Pons (tissue), 1 donor: ENCODE data around the gene RPS23.

ENCODE experiments used
- DNase-seq: peaks from one replicate; pipeline ENCODE4 v3.0.0-alpha.2; 2016; ENCODE audit warnings: low spot score

RPS23 gene

DNA sequence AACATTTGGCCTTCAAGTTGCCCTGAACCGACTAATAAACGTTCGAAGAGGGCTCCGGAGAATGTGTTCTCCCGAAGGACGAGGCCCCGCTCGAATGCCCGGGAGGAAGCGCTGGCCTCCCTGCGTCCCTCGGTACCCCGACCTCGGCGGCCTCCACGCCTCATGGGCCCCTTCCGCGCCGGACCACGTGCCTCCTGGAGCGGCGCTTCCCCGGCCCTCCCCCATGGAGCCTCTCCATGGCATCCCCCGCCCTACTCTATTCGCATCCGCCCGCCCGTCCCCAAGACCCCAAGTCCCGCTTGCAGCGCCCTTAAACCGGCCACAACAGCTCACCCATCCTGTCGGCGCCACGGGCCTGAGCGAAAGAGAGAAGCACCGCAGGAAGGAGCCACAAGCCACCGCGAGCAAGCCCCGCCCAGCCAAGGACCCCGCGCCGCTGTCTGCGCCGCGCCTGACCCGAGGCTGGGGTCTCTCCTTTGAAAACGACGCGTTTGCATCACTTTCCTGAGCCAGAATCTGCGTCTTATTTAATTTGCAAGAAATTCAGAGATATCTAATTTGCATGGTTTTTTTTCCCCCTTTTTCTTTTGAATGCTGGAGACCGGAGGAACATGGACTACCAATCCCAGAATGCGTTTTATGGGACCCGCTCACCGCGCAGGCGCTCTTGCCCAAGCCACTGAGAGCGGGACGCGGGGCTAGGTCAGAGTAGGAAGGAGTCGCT is at the start of gene RPS23:
TSS of gene RPS23 (minus strand) at position 368 of the 724 bp plus-strand sequence. CDS start at position 337, 31 bp downstream.
- peak; percentile 95 for DNase-seq

DNA sequence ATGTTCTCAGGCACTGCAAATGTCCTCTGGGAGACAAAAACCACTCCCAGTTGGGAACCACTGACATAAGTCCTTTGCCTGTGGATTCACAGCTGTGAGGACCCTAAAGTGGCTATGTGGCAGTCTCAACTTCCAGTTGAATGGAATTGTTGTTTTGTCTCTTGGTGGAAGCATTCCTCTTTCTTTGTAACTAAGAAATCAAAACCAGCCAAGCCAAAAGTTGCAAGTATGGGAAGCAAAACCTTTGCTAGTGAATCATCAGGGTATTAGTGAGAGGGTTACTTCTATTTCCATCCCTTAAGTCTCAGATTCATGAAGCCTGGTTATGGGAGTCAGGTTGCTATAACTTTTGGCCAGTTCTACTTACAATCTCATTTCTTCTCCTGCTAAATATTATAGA is 49.8 kb upstream of the RPS23 start:
- no peak for DNase-seq

DNA sequence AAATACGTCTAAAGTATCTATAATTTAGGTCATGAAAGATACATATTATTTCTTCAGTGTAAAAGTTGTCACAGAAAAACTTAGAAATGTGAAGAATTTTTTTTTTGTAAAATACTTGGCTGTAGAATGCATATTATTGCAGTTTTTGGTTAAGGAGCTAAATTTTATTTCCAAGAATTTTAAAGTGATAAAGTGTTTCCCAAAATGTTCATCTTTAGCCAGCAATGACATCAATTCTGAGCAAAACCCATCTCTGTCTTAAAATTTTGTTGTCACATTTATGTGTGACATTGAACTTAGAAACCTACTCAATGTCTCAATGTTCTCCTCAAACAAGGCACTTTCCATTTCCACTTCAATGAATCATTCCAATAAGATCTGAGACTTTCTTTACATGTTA is 47.8 kb upstream of the RPS23 start:
- DNase-seq, result no peak

DNA sequence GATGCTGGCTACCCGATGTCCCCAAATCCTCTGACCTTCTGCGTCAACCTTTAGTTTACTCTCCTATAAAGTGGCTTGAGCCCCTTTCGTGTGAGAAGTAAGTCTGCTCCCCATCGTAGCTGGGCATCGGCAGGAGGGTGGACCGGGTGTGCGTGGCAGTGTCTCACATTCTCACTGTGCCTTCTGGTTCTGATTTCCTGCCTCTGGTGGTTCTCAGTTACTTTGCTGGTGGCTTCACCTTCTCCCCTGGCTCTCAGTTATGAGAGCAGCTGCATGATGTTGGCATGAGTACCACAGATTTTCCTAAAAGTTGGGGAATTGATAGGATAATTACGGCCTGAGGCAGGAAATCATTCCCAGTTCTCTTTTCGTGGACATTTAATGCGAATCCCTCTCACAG is 47.0 kb upstream of the RPS23 start:
- DNase-seq, result no peak

DNA sequence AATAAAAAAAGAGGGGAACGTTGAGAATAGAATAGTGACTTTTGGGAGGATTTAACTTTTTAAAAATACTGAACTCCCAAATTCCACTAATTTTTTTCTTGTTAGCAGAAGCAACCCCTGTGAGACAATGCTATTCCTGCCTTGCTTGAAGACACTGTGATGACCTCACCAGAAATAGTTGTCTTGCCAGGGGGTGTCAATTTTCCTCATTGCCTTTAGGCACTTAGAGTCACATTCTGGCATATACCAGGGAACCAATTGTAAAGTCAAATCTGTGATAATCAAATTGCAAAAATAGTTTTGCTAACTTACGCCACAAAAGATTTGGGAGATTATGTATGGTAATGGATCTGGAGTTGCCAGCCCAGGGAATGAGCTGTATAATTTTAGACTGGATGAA is 42.8 kb upstream of the RPS23 start:
- DNase-seq, result no peak

DNA sequence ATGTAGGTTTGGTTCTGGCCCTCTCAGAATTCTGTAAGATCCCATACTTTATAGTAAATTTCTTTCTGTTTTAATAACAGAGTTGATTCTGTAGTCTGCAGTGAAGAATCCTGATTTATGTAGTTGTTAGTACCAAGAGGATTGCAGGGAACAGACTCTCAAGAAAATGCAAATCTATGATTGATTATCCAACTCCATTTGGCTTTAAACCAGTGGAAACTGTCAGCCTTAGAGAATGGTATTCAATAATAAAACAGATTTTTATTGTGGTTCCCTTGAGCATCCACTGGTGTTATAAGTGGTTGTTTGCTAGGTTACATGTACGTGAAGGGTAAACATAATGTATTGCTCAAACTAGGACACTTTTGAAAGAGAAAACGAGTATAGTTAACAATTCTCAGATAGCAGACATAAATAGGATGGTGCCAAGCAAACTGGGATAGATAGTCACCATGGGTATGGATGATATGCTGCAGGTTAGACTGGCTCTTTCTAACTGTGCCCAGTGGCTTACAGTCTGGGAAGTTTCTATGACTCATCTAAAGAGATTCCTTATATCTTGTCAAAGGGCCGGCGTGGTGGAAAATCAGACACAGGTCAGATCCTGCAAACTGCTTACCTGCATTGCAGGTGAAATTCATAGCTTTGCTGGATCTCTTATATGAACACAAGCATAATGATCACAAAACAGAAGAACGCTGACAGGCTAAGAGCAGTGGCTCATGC is 41.7 kb upstream of the RPS23 start:
- DNase-seq, result no peak

DNA sequence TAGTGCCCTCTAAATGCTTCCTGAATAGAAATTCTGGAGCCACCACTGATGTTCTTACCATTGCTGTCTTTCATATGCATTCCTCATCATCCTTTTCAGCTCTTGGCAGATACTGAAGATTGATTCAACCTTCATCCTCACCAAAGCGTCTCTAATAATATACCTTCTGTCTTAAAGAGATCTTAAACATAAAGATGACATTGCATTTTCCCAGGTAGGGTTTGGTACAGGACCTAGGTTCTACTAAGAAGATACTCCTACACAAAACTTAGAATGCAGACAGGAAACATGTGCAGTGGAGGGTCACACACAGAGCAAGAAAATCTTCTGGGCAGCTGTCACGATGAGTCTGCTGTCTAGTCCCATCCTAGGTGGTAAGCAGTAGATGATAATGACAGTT is 41.0 kb upstream of the RPS23 start:
- DNase-seq, result no peak

DNA sequence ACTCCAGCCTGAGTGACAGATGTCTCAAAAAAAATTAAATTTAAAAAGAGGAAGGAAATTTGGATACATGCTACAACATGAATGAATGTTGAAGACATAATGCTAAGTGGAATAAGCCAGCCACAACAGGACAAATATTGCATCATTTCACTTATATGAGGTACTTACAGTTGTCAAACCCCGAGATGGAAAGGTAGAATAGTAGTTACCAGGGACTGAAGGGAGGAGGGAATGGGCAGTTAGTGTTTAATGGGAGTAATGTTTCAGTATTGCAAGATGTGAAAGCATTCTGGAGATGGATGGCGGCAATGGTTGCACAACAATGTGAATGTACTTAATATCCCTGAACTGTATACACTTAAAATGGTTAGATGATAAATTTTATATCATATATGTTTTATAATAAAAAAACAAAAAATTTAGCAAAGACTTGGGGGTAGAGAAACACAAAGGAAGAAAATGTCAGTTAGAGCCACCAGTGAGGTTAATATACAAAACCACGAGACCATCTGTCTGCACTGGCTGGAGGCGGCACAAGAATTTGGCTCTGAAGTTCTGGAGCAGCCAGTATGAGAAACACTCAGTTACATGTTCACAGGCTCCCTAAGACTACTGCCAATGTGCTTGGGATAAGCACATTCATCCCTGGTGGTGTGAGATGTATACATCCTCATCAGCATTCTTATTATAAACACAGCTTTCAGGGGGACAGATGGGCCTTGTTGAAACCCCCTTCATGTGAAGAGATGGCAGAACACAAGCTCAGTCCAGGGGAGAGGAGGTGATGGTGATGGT is 37.0 kb upstream of the RPS23 start:
- no peak for DNase-seq

DNA sequence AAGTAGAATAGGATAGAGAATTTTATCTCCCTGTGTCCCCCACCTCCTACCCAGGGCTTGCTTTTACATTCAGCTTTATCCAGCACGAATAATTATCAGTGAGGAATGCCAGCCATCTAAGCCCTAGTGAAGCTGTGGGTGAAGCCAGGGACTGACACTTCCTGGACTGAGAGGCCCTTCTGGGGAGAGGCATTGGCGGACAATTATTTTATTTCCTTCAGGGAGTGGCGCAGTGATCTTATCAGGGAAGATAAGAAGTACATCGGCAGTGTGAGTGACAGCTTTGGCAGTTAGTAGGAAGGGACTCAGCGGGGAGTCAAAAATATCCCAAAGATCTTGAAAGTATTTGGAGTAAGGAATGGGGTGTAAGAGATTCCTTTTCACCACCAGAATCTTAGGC is 34.9 kb upstream of the RPS23 start:
- no peak for DNase-seq

DNA sequence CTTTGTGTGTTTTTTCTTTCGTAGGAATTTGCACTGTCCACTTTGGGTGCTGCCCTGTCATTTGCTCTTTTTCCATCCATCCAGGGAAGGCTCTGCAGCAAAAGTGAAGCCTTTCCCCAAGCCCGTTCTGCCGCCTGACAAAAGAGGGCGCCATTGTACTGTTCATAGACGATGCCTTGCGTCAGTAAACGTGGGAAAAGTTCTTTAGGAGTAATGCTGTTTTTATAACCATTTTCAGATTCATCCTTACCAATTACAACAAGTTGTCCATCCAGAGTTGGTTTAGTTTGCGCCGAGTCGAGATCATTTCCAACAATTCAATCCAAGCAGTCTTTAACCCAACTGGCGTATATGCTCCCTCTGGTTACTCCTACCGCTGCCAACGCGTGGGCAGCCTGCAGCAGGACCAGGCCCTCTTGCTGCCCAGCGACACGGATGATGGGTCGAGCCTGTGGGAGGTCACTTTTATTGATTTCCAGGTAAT is 34.3 kb upstream of the RPS23 start:
- peak; percentile 79 for DNase-seq

DNA sequence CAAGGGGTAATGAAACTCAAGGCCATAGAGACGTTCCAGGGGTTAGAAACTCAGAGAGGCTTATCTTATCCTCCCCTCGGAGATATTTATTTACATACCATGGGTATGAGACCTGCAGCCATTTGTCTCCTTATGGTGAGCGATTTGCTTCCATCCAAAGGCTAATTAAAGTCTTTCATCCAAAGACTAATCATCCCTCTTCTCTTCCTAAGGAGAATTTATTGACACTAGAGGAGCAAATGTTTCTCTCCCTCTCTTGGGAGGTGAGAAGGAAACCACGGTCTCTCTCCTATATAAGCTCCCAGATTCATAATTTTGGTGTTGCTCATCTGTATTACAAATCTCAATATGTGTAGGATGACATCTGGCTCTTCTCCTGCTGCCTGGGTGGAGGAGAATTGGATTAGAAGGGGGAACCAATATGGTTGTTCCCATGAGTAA is 31.0 kb upstream of the RPS23 start:
- DNase-seq, result no peak

DNA sequence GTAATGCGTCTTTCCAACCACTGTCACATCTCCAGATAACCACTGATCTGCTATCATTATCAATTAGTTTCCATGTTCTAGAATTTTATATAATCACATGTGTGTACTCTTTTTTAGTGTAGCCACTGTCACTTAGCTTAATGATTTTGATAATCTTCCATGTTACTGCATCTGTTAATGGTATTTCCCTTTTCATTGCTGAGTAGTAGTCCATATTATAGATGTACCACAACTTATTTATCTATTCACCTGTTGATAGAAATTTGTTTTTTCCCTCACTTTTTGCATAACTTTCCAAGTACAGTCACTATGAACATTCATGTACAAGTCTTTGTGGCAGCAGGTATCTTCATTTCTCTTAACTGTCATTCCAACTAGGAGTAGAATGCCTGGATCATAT is 30.3 kb upstream of the RPS23 start:
- no peak for DNase-seq

DNA sequence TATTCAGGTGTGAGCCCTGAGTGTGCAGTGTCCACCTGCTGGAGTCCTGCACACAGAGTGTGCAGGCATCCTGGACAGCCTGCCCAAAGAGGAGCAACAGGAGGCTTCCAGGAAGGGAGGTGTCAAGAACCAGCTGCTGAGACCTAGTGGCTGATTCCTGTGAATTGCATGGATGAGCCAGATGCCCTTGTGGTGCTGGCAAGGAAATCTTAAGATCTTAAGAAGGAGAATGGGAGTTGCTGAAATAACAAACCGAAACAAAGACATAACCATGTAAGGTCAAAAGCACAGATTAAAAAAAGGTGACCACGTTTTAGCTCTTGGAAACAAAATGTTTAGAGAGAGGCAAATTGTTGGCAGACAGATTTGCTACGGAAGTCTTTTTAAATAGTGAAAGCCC is 29.3 kb upstream of the RPS23 start:
- no peak for DNase-seq

DNA sequence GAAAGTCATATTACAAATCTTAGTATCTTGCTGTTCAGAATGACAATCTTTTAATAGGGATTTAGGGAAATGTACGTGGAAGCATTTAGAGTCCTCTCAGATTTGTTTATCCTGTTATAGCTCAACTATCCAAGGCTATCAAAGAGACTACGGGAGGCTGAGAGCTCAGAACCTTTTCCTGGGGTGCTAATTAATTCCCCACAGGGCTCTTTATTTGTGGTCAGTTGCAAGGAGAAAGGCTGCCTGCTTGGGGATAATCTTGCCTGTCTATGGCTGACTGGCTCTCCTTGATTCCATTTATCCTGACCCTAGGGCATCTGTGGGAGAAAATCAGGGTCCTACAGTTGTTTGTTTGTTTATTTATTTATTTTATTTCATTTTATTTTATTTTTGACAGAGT is 28.0 kb upstream of the RPS23 start:
- DNase-seq, result no peak

DNA sequence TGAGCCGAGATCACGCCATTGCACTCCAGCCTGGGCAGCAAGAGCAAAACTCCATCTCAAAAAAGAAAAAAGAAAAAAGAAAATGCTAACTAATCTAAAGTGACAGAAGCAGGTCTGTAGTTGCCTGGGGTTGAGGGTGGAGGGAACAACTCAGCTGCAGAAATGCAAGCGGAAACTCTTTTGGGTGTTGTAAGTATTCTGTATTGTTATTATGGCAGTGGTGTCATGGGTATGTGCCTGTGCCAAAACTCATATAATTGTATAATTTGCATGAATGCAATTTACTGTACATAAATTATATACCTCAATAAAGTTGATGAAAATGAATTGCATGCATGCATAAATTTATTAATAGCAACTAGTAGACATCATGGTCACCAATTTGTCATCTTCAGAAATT is 23.0 kb upstream of the RPS23 start:
- no peak for DNase-seq

DNA sequence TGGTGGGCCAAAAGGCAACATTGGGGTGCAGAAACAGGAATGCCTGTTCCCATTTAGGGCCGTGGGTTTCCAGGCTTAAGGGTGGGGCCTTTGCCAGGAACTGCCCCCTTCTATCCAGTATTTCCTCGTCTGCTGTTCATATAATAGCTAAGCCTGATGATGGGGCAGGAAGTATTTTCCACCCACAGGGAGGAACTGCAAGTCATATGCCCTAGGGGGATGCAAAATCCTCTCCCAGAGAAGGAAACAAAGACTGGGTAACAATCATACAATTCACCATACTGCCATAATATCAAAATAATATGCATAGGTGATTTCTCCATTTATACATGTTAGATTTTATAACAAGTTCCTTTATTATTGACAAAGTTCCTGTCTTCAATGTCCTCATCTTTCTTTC is 20.5 kb upstream of the RPS23 start:
- no peak for DNase-seq

DNA sequence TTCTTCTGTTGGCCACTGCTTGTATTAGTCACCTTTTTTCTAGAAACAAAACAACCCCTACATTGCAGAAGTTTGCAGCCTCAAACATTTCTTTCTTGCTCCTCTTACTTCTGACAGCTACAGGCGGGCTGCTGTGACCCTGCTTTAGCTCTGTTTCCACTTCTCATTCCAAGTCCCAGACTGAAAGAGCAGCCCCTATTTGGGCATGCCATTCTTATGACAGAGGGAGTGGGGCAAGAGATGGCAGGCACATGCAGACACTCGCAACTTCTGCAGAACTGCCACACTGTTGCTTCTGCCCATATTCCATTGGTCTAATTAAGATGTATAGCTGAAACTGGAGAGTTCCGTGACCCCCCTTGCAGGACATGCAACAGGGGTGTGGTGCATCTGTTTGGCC is 19.6 kb upstream of the RPS23 start:
- no peak for DNase-seq

DNA sequence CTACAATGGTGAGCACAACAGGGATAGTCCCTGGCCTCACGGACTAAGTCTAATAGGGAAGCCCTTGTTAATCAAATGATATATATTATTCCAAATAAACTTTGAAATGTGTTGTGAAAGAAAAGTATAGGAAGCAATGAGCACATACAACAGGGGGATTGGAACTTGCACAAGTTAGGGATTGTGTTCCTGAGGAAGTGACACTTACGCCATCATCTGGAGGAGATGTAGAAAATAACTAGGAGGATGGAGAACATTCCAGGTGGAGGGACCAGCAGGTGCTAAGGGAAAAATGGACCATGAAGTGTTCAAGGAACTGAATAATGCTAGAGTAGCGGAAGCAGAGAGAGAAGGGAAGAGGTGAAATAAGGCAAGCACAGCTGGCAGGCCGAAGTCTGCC is 18.8 kb upstream of the RPS23 start:
- no peak for DNase-seq

DNA sequence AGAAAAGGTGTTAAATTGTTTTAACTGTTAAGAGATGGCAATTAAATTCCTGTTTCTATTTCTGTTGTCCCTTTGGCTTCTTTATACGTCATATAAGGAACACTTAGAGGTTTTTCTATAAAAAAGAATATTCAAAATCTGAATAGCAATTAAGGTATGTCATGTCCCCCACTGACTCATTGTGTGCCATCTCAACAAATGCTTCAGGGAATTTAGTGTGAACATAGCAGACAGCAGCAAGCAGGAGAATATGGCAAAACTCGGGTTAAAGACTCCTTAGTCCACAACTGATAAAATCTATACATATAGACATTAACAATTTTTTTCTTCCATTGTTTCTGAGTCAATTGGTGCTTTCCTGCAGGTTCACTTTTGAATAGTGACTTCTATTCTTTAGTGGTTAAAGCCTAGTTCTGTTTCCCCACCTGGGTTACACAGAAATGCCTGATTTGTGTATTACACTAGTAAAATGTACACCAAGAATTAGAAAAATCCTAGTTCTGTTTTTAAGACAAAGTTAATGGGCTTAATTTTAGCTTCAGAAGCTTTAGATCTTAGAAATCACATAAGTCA is 17.9 kb upstream of the RPS23 start:
- no peak for DNase-seq

DNA sequence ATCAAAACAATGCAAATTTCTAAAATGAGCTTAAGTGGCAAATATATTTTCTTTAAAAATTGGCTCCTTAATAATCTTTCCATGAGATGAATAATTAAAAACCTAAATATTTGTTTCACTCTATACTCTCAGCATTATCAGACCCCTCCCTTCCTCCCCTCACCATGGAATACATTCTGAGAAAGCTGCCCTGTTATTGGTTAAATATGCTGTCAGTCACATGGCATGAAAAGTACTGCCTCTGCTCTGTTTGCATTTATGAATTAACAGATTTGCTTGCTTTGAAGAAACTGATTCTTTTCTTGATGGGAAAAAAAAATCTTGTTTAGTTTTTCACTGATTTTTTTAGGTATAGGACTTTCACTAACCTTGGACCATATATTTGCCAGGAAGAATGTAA is 17.0 kb upstream of the RPS23 start:
- no peak for DNase-seq

DNA sequence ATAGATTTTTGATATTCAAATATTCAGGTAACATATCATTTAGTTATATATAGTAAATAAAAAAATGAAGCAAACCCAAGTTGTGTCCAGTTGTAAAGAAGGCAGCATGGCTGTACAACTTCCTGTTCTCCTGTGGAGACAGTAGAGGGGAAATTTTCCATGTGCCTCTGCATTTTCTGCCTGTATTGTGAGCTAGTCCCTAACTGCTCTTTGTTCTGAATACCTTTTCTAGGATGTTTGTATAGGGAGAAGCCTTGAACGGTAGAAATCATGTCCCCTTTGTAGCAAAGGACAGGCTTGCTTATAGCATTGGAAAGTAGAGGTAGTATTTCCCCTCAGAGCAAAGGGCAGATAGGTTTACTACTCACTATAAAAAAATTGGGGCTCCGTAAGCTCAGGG is 13.3 kb upstream of the RPS23 start:
- DNase-seq, result no peak

DNA sequence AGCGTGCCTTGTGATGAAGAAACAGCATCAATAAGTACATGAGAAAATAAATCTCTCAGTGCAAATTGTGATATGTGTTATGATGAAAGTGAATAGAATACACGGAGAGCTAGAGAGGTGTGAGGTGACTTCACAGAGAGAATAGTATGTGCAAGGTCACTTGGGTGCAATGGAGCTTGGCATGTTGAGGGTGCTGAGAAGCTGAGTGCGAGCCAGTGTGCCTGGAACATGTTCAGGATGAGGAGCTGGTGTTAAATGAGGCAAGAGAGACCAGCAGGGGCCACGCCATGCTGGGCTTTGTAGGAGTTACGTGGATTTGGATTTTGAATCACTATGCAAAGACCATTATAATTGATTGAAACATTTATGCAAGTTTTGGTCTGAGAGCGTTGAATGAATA is 12.8 kb upstream of the RPS23 start:
- DNase-seq, result no peak

DNA sequence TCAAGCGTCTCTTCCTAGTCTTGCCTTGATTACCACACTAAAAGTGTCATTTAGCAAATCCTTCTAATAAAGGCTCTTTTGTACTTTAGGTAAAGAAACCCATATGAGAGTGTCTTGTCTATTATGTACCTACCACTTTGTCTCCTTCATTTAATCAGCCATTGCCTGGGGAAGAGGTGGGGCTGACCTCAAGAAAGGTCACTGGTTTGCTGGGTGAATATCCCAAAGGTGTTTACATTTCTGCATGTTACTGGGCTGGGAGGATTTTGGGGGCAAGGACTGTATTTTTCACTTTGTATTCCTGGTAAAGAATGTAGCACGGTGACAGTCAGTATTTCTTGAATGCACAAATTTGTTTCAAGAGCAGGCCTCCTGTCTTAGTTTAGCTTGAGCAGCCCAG is 11.9 kb upstream of the RPS23 start:
- DNase-seq, result no peak
